Psoas muscle (tissue), 8 donors: Measurements from ENCODE around the gene MTRR. TPM values are rescaled to one million over a fixed set of nuclear protein-coding genes. Genes with fewer than 3 reads are reported as not detected.

Experiments
- ATAC-seq, 4 donors: fragments of 200-7000 bp; cut with Tn5 transposase; one replicate each; pipeline ENCODE4 v1.9.1; 2020; ENCODE audit warnings: moderate library complexity in 3 of 4, mild to moderate bottlenecking in 2 of 4
- DNase-seq, 2 donors: peaks; one replicate each; pipeline ENCODE4 v3.0.0-alpha.2; 2020
- H3K27ac ChIP-seq: fragments of 200-600 bp; one replicate; pipeline ENCODE4 v1.8.0; 2022
- H3K27me3 ChIP-seq, 3 donors: fragments of 200-600 bp in 1 of 3; one replicate each; pipeline versions ENCODE4 v1.6.1 to v1.8.0; 2013 to 2022; ENCODE audit warnings: low read length in 2 of 3, mild to moderate bottlenecking in 2 of 3, moderate library complexity in 1 of 3; ENCODE audit not compliant: insufficient read depth in 3 of 3
- H3K36me3 ChIP-seq, 2 donors: fragments of 200-600 bp in 1 of 2; one replicate each; pipeline versions ENCODE4 v1.6.1 to v1.8.0; 2013 to 2022; ENCODE audit warnings: low read depth in 1 of 2, mild to moderate bottlenecking in 1 of 2, moderate library complexity in 1 of 2; ENCODE audit not compliant: insufficient read depth in 1 of 2
- H3K4me1 ChIP-seq: fragments of 200-600 bp; one replicate; pipeline ENCODE4 v1.8.0; 2022
- H3K4me3 ChIP-seq: fragments of 200-600 bp; one replicate; pipeline ENCODE4 v1.8.0; 2022; ENCODE audit warnings: mild to moderate bottlenecking
- H3K9me3 ChIP-seq: fragments of 200-600 bp; one replicate; pipeline ENCODE4 v1.8.0; 2022
- CTCF ChIP-seq: fragments of 200-600 bp; IDR thresholded peaks from one replicate; pipeline ENCODE4 v1.8.0; 2022; ENCODE audit warnings: antibody characterized with exemption
- WGBS, 3 donors: extraction: QIAGEN DNeasy Blood & Tissue Kit; methylation state at CpG; one replicate each; pipeline versions ENCODE4 v1.1.6 to v1.1.7; 2013; 5-methylcytosine and 5-hydroxymethylcytosine counted together
- intact Hi-C, 2 donors: fragments of 100-400 bp; cut with DNase I; formaldehyde crosslinking; loops; one replicate each; pipeline versions ENCODE4 v1.11.0 to v1.14.2; 2022
- polyA plus RNA-seq, 3 donors: library from polyadenylated mRNA; stranded (reverse); fragments of 200-250 nt; gene quantifications; one replicate each; pipeline ENCODE4 v1.2.3, GENCODE V29; 2013
- total RNA-seq, 4 donors: library from RNA; stranded (reverse); fragmentation: NEBNext Ultra II Directional in 2 of 4; extraction: Animal tissue kit (Norgen Biotek cat#: 25700) in 2 of 4; gene quantifications; one replicate each; pipeline versions ENCODE4 v1.2.1 to v1.2.4, GENCODE V29; 2021 to 2023
- donor health status: healthy with polysubstance abuse.
- donor health status: DM: no; HTN: no; CAD: no; lungs with moderate emphysema.
- donor health status: Bipolar disorder and iron deficiency.
- donor health status: healthy.
- donor health status: DM: yes; HTN: yes; CAD: no.
- donor health status: DM: no; HTN: no; CAD: no.
- donor health status: DM: no; HTN: no; CAD: no.
- donor health status: DM: yes; HTN: yes; CAD: no.

The MTRR gene
- total and polyA plus RNA-seq, 7 donors, result 22.6 to 69.1 (median 63.3) TPM

GRCh38 chr5:7886849-7887475 lies 18.0 kb downstream of the MTRR start:
- Histone ChIP-seq H3K9me3 (no peaks in the 10 kb centered on the region), H3K27ac (no peak overlapping the region), H3K27me3 (no peaks in the 10 kb centered on the region), H3K36me3 (peaks cover 14 to 93% of the 10 kb centered on the region in 2 donors), H3K4me1 (no peaks in the 10 kb centered on the region), H3K4me3 (no peak overlapping the region)
- peak; percentile 46 for TF ChIP-seq CTCF
- no peak for DNase-seq
- WGBS, 3 donors, result 77 to 79% (median 78%) methylated on average over 7 of the region's 7 CpGs
- ATAC-seq, result no peak
- intact Hi-C loops, result no loop called here

- H3K27ac ChIP-seq, result no peak overlapping the region
- H3K27me3 ChIP-seq, result no peaks in the 10 kb centered on the region
- no peak for DNase-seq
- TF ChIP-seq CTCF, result no peak
- H3K4me3 ChIP-seq, result no peak overlapping the region
- whole genome bisulfite sequencing, 3 donors, result 93 to 97% (median 94%) methylated on average over 9 of the region's 9 CpGs
- no peaks in the 10 kb centered on the region for H3K9me3 ChIP-seq
- H3K36me3 ChIP-seq, result peaks cover 11 to 93% of the 10 kb centered on the region in 2 donors
- ATAC-seq, result no peak
- intact Hi-C loops, result no loop called here
- no peaks in the 10 kb centered on the region for H3K4me1 ChIP-seq
Measured at GRCh38 chr5:7888901-7889300, 20.0 kb downstream of the MTRR start.

GRCh38 chr5:7894439-7894838 lies 25.5 kb downstream of the MTRR start:
- 75 to 81% (median 79%) methylated on average over 5 of the region's 5 CpGs for WGBS, 3 donors
- TF ChIP-seq CTCF, result no peak
- no peak for ATAC-seq
- H3K27me3 ChIP-seq, result no peaks in the 10 kb centered on the region
- no peaks in the 10 kb centered on the region for H3K4me1 ChIP-seq
- no peak overlapping the region for H3K27ac ChIP-seq
- no peaks in the 10 kb centered on the region for H3K9me3 ChIP-seq
- H3K4me3 ChIP-seq, result no peak overlapping the region
- peaks cover 11 to 100% of the 10 kb centered on the region in 2 donors for H3K36me3 ChIP-seq
- intact Hi-C loops, result no loop called here
- DNase-seq, result no peak

- 76 to 88% (median 80%) methylated on average over 2 of the region's 2 CpGs for whole genome bisulfite sequencing, 3 donors
- H3K36me3 ChIP-seq, result peaks cover 8 to 100% of the 10 kb centered on the region in 2 donors
- no peak overlapping the region for H3K4me3 ChIP-seq
- no peaks in the 10 kb centered on the region for H3K9me3 ChIP-seq
- no peak overlapping the region for H3K27ac ChIP-seq
- intact Hi-C loops, result no loop called here
- DNase-seq (no peak), ATAC-seq (no peak)
- no peak for TF ChIP-seq CTCF
- H3K4me1 ChIP-seq, result no peaks in the 10 kb centered on the region
- no peaks in the 10 kb centered on the region for H3K27me3 ChIP-seq
Measured at GRCh38 chr5:7894860-7895259, 25.9 kb downstream of the MTRR start.
